ENCODE results near the gene FGF14.

DNA sequence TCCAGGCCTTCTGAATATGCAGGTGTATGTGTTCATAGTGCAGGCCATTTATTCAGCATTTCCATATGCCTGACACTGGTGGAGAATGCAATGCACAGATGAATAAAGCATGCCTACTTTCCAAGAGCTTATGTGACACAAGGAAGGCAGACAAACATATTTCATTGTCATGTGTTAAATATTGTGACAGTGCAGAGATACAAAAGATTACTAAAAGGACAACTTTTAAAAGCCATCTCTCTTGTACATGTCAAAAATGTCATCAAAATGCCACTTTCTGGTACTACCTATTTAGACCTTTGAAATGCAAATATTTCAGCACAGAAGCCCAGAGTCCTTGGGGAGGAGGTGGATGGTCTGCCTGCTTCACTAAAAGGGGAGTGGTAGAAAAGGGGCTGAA, 254.5 kb downstream of the FGF14 start:
- TF ChIP-seq, protein P1, sequence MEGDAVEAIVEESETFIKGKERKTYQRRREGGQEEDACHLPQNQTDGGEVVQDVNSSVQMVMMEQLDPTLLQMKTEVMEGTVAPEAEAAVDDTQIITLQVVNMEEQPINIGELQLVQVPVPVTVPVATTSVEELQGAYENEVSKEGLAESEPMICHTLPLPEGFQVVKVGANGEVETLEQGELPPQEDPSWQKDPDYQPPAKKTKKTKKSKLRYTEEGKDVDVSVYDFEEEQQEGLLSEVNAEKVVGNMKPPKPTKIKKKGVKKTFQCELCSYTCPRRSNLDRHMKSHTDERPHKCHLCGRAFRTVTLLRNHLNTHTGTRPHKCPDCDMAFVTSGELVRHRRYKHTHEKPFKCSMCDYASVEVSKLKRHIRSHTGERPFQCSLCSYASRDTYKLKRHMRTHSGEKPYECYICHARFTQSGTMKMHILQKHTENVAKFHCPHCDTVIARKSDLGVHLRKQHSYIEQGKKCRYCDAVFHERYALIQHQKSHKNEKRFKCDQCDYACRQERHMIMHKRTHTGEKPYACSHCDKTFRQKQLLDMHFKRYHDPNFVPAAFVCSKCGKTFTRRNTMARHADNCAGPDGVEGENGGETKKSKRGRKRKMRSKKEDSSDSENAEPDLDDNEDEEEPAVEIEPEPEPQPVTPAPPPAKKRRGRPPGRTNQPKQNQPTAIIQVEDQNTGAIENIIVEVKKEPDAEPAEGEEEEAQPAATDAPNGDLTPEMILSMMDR (conservative IDR thresholded peaks at IDR 0.05; ENCODE audit: low read depth, low read length): no peak
- TF ChIP-seq RAD21 (IDR thresholded peaks at IDR 0.05; ENCODE audit: low read length) (no peak), POLR2A (IDR thresholded peaks at IDR 0.05; ENCODE audit: low read depth, low read length) (no peak), FOS (IDR thresholded peaks at IDR 0.05; ENCODE audit: low read depth, low read length) (no peak), MXI1 (IDR thresholded peaks at IDR 0.05; ENCODE audit: borderline replicate concordance, low read depth, low read length) (no peak), BHLHE40 (IDR thresholded peaks at IDR 0.05; ENCODE audit: low read depth, low read length) (no peak), MAZ (IDR thresholded peaks at IDR 0.05; ENCODE audit: borderline replicate concordance, low read depth, low read length) (no peak)

All from IMR-90 (cell line).